HepG2 (cell line): ENCODE results near the gene ETV5. TPM values are rescaled to one million over a fixed set of nuclear protein-coding genes. Genes with fewer than 3 reads are reported as not detected.

ENCODE experiments used
- ATAC-seq: fragments of 200-7000 bp; cut with Tn5 transposase; 3 replicates; pipeline ENCODE4 v1.9.1; 2020; ENCODE audit warnings: mild to moderate bottlenecking, moderate library complexity
- BruUV-seq: library from RNA; stranded (reverse); fragments of 400-500 nt; replicated peaks from 2 replicates; lab custom pipeline; 2021; lab: Mats Ljungman, UMichigan
- CTCF ChIA-PET: fragments of 300-600 bp; formaldehyde crosslinking; extraction: SDS; loops from one replicate; lab custom pipeline; 2021; ENCODE audit warnings: low total read pairs, inconsistent platforms, low intra/inter-chr PET ratio; lab: Yijun Ruan, JAX
- POLR2A ChIA-PET: fragments of 350-600 bp; sonication (Branson Sonifier 250); formaldehyde crosslinking; loops from one replicate; lab custom pipeline; 2020; ENCODE audit warnings: antibody characterized with exemption, inconsistent platforms; lab: Yijun Ruan, JAX
- DNase-seq: peaks from one replicate; pipeline ENCODE4 v3.0.0-alpha.2; 2015; ENCODE audit warnings: low spot score
- FAIRE-seq: peaks from 3 replicates; lab custom pipeline; 2011; peaks lifted over from hg19 to GRCh38; lab: Jason Lieb, UNC
- H2AFZ ChIP-seq: one replicate; pipeline ENCODE4 v1.6.1; 2011; ENCODE audit warnings: low read length, inconsistent platforms
- H3K27ac ChIP-seq: fragments of 300-600 bp; 3 replicates; pipeline ENCODE4 v1.8.0; 2011; ENCODE audit warnings: mixed run types, mild to moderate bottlenecking, mixed read lengths, low read length, inconsistent platforms; ENCODE audit not compliant: insufficient read depth; ENCODE audit errors: extremely low read length
- H3K27me3 ChIP-seq, 2 experiments: fragments of 200-600 bp in 1 of 2; 2 replicates in 1 of 2; 3 replicates in 1 of 2; pipeline versions ENCODE4 v1.6.0 to v1.8.0; 2011; ENCODE audit warnings: low read length in 2 of 2, mild to moderate bottlenecking in 2 of 2, moderate library complexity in 2 of 2, inconsistent platforms in 1 of 2; ENCODE audit not compliant: insufficient read depth in 2 of 2, control insufficient read depth in 1 of 2
- H3K36me3 ChIP-seq, 2 experiments: fragments of 200-600 bp in 1 of 2; replicated peaks in 1 of 2; 2 replicates in 1 of 2; 3 replicates in 1 of 2; pipeline versions ENCODE4 v1.5.1 to v1.8.0; 2011; ENCODE audit warnings: low read length in 2 of 2, inconsistent platforms in 1 of 2; ENCODE audit not compliant: insufficient read depth in 2 of 2, control insufficient read depth in 1 of 2
- H3K4me1 ChIP-seq: 2 replicates; pipeline ENCODE4 v1.5.1; 2012; ENCODE audit warnings: low read length, inconsistent platforms; ENCODE audit not compliant: insufficient read depth
- H3K4me2 ChIP-seq: 2 replicates; pipeline ENCODE4 v1.6.0; 2011; ENCODE audit warnings: low read depth, low read length, inconsistent platforms
- H3K4me3 ChIP-seq, 3 experiments: fragments of 200-600 bp in 1 of 3; sonication (generic), shearing (Covaris generic) in 1 of 3; replicated peaks in 1 of 3; 2 replicates each; pipeline ENCODE4 v1.5.1; 2011 to 2016; ENCODE audit warnings: low read length in 3 of 3, inconsistent platforms in 2 of 3, low read depth in 2 of 3, mild to moderate bottlenecking in 2 of 3, control low read depth in 1 of 3, mixed read lengths in 1 of 3; ENCODE audit not compliant: insufficient read depth in 1 of 3
- H3K79me2 ChIP-seq: one replicate; pipeline ENCODE4 v1.6.1; 2011; ENCODE audit warnings: low read length, inconsistent platforms; ENCODE audit not compliant: insufficient read depth
- H3K9ac ChIP-seq: 2 replicates; pipeline ENCODE4 v1.6.0; 2011; ENCODE audit warnings: mild to moderate bottlenecking, low read depth, low read length, inconsistent platforms; ENCODE audit not compliant: insufficient read depth
- H3K9me3 ChIP-seq: 2 replicates; pipeline ENCODE4 v1.5.1; 2012; ENCODE audit warnings: mild to moderate bottlenecking, low read length
- H4K20me1 ChIP-seq: 2 replicates; pipeline ENCODE4 v1.6.0; 2011; ENCODE audit warnings: inconsistent platforms, mild to moderate bottlenecking, low read length, moderate library complexity; ENCODE audit not compliant: insufficient read depth
- CREM ChIP-seq, 2 experiments: sonication (generic) in 1 of 2; formaldehyde crosslinking in 1 of 2; IDR thresholded peaks; 2 replicates each; pipeline versions ENCODE4 v1.4.0 to v1.6.1; 2016 to 2020; ENCODE audit warnings: antibody characterized with exemption in 1 of 2, mild to moderate bottlenecking in 1 of 2, missing genetic modification reagents in 1 of 2
- HOMEZ ChIP-seq: IDR thresholded peaks from 2 replicates; pipeline ENCODE4 v1.6.1; 2016; ENCODE audit warnings: low read depth
- MED13 ChIP-seq: sonication (generic); formaldehyde crosslinking; IDR thresholded peaks from 2 replicates; pipeline ENCODE4 v1.5.0; 2020; ENCODE audit warnings: missing genetic modification reagents
- MLLT10 ChIP-seq: sonication (generic); formaldehyde crosslinking; IDR thresholded peaks from 2 replicates; pipeline ENCODE4 v1.4.0; 2020; ENCODE audit warnings: missing genetic modification reagents
- NR0B2 ChIP-seq: sonication (generic); formaldehyde crosslinking; IDR thresholded peaks from 2 replicates; pipeline ENCODE4 v1.4.0; 2020; ENCODE audit warnings: mild to moderate bottlenecking, missing genetic modification reagents
- RXRA ChIP-seq: sonication (generic); formaldehyde crosslinking; IDR thresholded peaks from 2 replicates; pipeline ENCODE4 v1.5.1; 2020; ENCODE audit warnings: missing genetic modification reagents
- RXRB ChIP-seq: IDR thresholded peaks from 2 replicates; pipeline ENCODE4 v1.6.1; 2016; ENCODE audit warnings: borderline replicate concordance, missing genetic modification reagents, missing compliant biosample characterization
- TBX2 ChIP-seq: sonication (generic); formaldehyde crosslinking; IDR thresholded peaks from 2 replicates; pipeline ENCODE4 v1.5.0; 2020; ENCODE audit warnings: missing genetic modification reagents, mild to moderate bottlenecking, borderline replicate concordance
- TCF7 ChIP-seq: sonication (generic); IDR thresholded peaks from 2 replicates; pipeline ENCODE4 v1.6.1; 2016; ENCODE audit warnings: antibody characterized with exemption, low read depth
- TEAD3 ChIP-seq: optimal IDR thresholded peaks from 2 replicates; pipeline ENCODE3; 2016; ENCODE audit warnings: borderline replicate concordance
- ZKSCAN5 ChIP-seq: sonication (generic); formaldehyde crosslinking; IDR thresholded peaks from 2 replicates; pipeline ENCODE4 v1.5.1; 2020; ENCODE audit warnings: mild to moderate bottlenecking, missing genetic modification reagents
- ZNF264 ChIP-seq: sonication (generic); formaldehyde crosslinking; IDR thresholded peaks from 2 replicates; pipeline ENCODE4 v1.4.0; 2020; ENCODE audit warnings: missing genetic modification reagents
- ZNF530 ChIP-seq: sonication (generic); formaldehyde crosslinking; IDR thresholded peaks from 2 replicates; pipeline ENCODE4 v1.5.0; 2020; ENCODE audit warnings: low read depth, mild to moderate bottlenecking, missing genetic modification reagents
- ZNF598 ChIP-seq: sonication (generic); formaldehyde crosslinking; IDR thresholded peaks from 2 replicates; pipeline ENCODE4 v1.5.1; 2020; ENCODE audit warnings: mild to moderate bottlenecking, missing genetic modification reagents, borderline replicate concordance
- ZNF639 ChIP-seq: conservative IDR thresholded peaks from 2 replicates; pipeline ENCODE4 v1.6.1; 2018; ENCODE audit warnings: missing genetic modification reagents
- ZNF850 ChIP-seq: sonication (generic); formaldehyde crosslinking; conservative IDR thresholded peaks from 2 replicates; pipeline ENCODE4 v1.9.0; 2021; ENCODE audit warnings: mild to moderate bottlenecking, missing genetic modification reagents
- ZSCAN12 ChIP-seq: sonication (generic); formaldehyde crosslinking; IDR thresholded peaks from 2 replicates; pipeline ENCODE4 v1.9.0; 2021; ENCODE audit warnings: mild to moderate bottlenecking, missing genetic modification reagents
- WGBS: methylation state at CpG from one replicate; pipeline ENCODE4 v1.1.6; 2017; ENCODE audit warnings: low lambda C conversion rate; 5-methylcytosine and 5-hydroxymethylcytosine counted together
- in situ Hi-C: cut with HindIII; loops from 2 replicates; pipeline ENCODE4 v1.10.0; 2017; ENCODE audit warnings: low pct_unique_long_range_greater_than_20kb; ENCODE audit not compliant: extremely low pct_ligation_motif_present
- intact Hi-C: fragments of 100-400 bp; cut with micrococcal nuclease; formaldehyde crosslinking; loops from one replicate; pipeline ENCODE4 v1.10.0; 2022; ENCODE audit not compliant: unreplicated experiment
- polyA plus RNA-seq, 8 experiments: library from polyadenylated mRNA; depleted of rRNA in 3 of 8; stranded (reverse) in 7 of 8; unstranded in 1 of 8; fragments of >200 nt; fragmentation: Illumina TruSeq in 4 of 8; extraction: Trizol in 4 of 8; gene quantifications; 2 replicates each; pipeline versions ENCODE4 v1.2.1 to v1.2.3, GENCODE V29; 2011 to 2016; ENCODE audit warnings: low read depth in 4 of 8, missing spikeins in 1 of 8, mixed read lengths in 1 of 8; ENCODE audit not compliant: insufficient read depth in 1 of 8
- total RNA-seq, 5 experiments: library from RNA; depleted of rRNA; stranded (reverse); fragments of >200 nt; fragmentation: Illumina TruSeq; extraction: Trizol; gene quantifications; 2 replicates each; pipeline ENCODE4 v1.2.3, GENCODE V29; 2016; ENCODE audit warnings: low read depth in 1 of 5
- TF ChIP-seq, protein P1 (sequence below): sonication (generic); formaldehyde crosslinking; conservative IDR thresholded peaks from 2 replicates; pipeline ENCODE4 v1.4.0; 2020; ENCODE audit warnings: mild to moderate bottlenecking, missing genetic modification reagents, moderate library complexity

The ETV5 gene
- total and polyA plus RNA-seq, 2 of the 13 experiments (the other 11 are each of a cell fraction or from before 2014, with no cell fraction given) = 52.9 to 57.2 TPM

DNA sequence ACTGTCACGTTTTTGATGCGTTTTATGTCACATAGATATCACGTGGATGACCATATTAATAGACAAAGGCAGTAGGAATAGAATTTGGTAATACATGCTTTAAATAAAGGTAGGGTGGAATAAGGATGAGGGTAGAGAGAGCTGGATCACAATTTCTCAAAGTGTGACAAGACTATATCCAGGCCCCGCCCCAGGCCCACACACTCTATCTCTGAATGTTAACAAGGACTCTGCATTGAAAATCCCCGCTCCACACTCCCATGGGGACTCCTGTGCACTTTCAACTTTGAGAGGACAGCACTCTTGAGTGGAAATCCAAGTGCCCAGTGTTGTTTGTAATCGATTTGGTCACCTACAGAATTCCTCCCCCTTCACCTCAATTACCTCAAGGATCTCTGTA lies 31.4 kb downstream of the ETV5 start:
- Histone ChIP-seq H3K36me3 (peaks cover 13 to 86% of the 10 kb centered on the region in 2 experiments), H3K4me2 (no peak overlapping the region), H3K9me3 (no peaks in the 10 kb centered on the region), H3K4me3 (no peak overlapping the region), H3K79me2 (peaks cover 6% of the 10 kb centered on the region), H4K20me1 (no peaks in the 10 kb centered on the region; the same call in 1 of the 2 replicates), H3K9ac (no peak overlapping the region), H3K27me3 (no peaks in the 10 kb centered on the region), H3K27ac (no peak overlapping the region), H2AFZ (no peak overlapping the region), H3K4me1 (peaks cover 10% of the 10 kb centered on the region)
- in situ Hi-C loops = no loop called here
- ATAC-seq (no peak), FAIRE-seq (no peak), DNase-seq (no peak)
- CTCF ChIA-PET = no interaction called here
- POLR2A ChIA-PET = no interaction called here
- intact Hi-C loops = no loop called here
- TF ChIP-seq HOMEZ (CRISPR knock-in tag) = no peak
- TF ChIP-seq ZNF530 (CRISPR knock-in tag) = no peak
- no peak for TF ChIP-seq ZKSCAN5 (CRISPR knock-in tag)
- TF ChIP-seq TEAD3 (CRISPR knock-in tag) = no peak
- no peak for TF ChIP-seq CREM (IDR thresholded peaks at IDR 0.05)
- TF ChIP-seq CREM (CRISPR knock-in tag; IDR thresholded peaks at IDR 0.05) = no peak
- no peak for TF ChIP-seq RXRA (CRISPR knock-in tag)
- TF ChIP-seq ZNF598 (CRISPR knock-in tag) = no peak
- TF ChIP-seq MLLT10 (CRISPR knock-in tag) = no peak
- no peak for TF ChIP-seq ZNF264 (CRISPR knock-in tag)
- no peak for TF ChIP-seq TBX2 (CRISPR knock-in tag)
- TF ChIP-seq ZSCAN12 = no peak
- TF ChIP-seq, protein P1, sequence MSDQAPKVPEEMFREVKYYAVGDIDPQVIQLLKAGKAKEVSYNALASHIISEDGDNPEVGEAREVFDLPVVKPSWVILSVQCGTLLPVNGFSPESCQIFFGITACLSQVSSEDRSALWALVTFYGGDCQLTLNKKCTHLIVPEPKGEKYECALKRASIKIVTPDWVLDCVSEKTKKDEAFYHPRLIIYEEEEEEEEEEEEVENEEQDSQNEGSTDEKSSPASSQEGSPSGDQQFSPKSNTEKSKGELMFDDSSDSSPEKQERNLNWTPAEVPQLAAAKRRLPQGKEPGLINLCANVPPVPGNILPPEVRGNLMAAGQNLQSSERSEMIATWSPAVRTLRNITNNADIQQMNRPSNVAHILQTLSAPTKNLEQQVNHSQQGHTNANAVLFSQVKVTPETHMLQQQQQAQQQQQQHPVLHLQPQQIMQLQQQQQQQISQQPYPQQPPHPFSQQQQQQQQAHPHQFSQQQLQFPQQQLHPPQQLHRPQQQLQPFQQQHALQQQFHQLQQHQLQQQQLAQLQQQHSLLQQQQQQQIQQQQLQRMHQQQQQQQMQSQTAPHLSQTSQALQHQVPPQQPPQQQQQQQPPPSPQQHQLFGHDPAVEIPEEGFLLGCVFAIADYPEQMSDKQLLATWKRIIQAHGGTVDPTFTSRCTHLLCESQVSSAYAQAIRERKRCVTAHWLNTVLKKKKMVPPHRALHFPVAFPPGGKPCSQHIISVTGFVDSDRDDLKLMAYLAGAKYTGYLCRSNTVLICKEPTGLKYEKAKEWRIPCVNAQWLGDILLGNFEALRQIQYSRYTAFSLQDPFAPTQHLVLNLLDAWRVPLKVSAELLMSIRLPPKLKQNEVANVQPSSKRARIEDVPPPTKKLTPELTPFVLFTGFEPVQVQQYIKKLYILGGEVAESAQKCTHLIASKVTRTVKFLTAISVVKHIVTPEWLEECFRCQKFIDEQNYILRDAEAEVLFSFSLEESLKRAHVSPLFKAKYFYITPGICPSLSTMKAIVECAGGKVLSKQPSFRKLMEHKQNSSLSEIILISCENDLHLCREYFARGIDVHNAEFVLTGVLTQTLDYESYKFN (CRISPR knock-in tag) = no peak
- no peak for TF ChIP-seq TCF7
- TF ChIP-seq NR0B2 (CRISPR knock-in tag) = no peak
- TF ChIP-seq ZNF639 (CRISPR knock-in tag) = no peak
- TF ChIP-seq ZNF850 (CRISPR knock-in tag) = no peak
- TF ChIP-seq RXRB = no peak
- no peak for TF ChIP-seq MED13
- 89% methylated on average over 6 of the region's 6 CpGs for WGBS
- no TSS peak for BruUV-seq
